H1 (cell line): ENCODE results near the gene R3HDM4. TPM values are rescaled to one million over a fixed set of nuclear protein-coding genes. Genes with fewer than 3 reads are reported as not detected.

Source experiments
- CTCF ChIA-PET: fragments of 300-600 bp; sonication (Branson Sonifier 250); formaldehyde crosslinking; loops from one replicate; lab custom pipeline; 2021; ENCODE audit not compliant: partially characterized antibody; lab: Charles Lee
- POLR2A ChIA-PET: fragments of 300-600 bp; sonication (Branson Sonifier 250); formaldehyde crosslinking; loops from one replicate; lab custom pipeline; 2021; ENCODE audit warnings: inconsistent platforms; ENCODE audit not compliant: partially characterized antibody; lab: Charles Lee
- DNase-seq, 2 experiments: peaks; one replicate each; pipeline versions ENCODE4 v3.0.0 to v3.0.0-alpha.2; 2010 to 2022; ENCODE audit warnings: low spot score in 2 of 2, low read depth in 1 of 2, mixed read lengths in 1 of 2
- FAIRE-seq: peaks from 2 replicates; lab custom pipeline; 2011; peaks lifted over from hg19 to GRCh38; lab: Jason Lieb, UNC
- H2AFZ ChIP-seq: 2 replicates; pipeline ENCODE4 v1.8.1; 2012; ENCODE audit warnings: low read length, inconsistent platforms
- H2AK5ac ChIP-seq: 2 replicates; pipeline ENCODE4 v1.6.1; 2013; ENCODE audit warnings: low read depth, low read length
- H2BK120ac ChIP-seq: replicated peaks from 2 replicates; pipeline ENCODE3; 2013; ENCODE audit warnings: low read depth, low read length, inconsistent platforms
- H2BK12ac ChIP-seq: 2 replicates; pipeline ENCODE4 v1.6.1; 2013; ENCODE audit warnings: low read depth, low read length
- H2BK15ac ChIP-seq: 2 replicates; pipeline ENCODE4 v1.6.1; 2013; ENCODE audit warnings: low read length
- H2BK20ac ChIP-seq: 2 replicates; pipeline ENCODE4 v1.6.1; 2013; ENCODE audit warnings: low read length
- H2BK5ac ChIP-seq: 2 replicates; pipeline ENCODE4 v1.6.1; 2013; ENCODE audit warnings: low read depth, low read length
- H3K14ac ChIP-seq: 2 replicates; pipeline ENCODE4 v1.6.1; 2013; ENCODE audit warnings: inconsistent platforms; ENCODE audit not compliant: insufficient read length
- H3K18ac ChIP-seq: 2 replicates; pipeline ENCODE4 v1.6.1; 2013; ENCODE audit warnings: low read length; ENCODE audit errors: extremely low read depth
- H3K23ac ChIP-seq: 2 replicates; pipeline ENCODE4 v1.6.1; 2013; ENCODE audit warnings: inconsistent platforms; ENCODE audit not compliant: insufficient read length
- H3K23me2 ChIP-seq: 2 replicates; pipeline ENCODE4 v1.6.1; 2013; ENCODE audit warnings: low read depth, low read length
- H3K27ac ChIP-seq: 2 replicates; pipeline ENCODE4 v1.6.1; 2011; ENCODE audit warnings: low read depth, low read length, inconsistent platforms
- H3K27me3 ChIP-seq, 4 experiments: replicated peaks in 1 of 4; 1 replicate in 1 of 4; 2 replicates in 3 of 4; pipeline versions ENCODE4 v1.6.1 to v1.8.1; 2011 to 2013; ENCODE audit warnings: low read length in 3 of 4, mild to moderate bottlenecking in 3 of 4, inconsistent platforms in 2 of 4, mixed read lengths in 2 of 4, moderate library complexity in 1 of 4; ENCODE audit not compliant: control insufficient read depth in 3 of 4, insufficient read depth in 3 of 4; ENCODE audit errors: extremely low read depth in 1 of 4
- H3K36me3 ChIP-seq, 4 experiments: 2 replicates each; pipeline versions ENCODE4 v1.6.1 to v1.8.1; 2011 to 2013; ENCODE audit warnings: mild to moderate bottlenecking in 4 of 4, low read length in 3 of 4, moderate library complexity in 2 of 4, control low read depth in 1 of 4, inconsistent platforms in 1 of 4; ENCODE audit not compliant: insufficient read depth in 4 of 4, control insufficient read depth in 2 of 4
- H3K4ac ChIP-seq: replicated peaks from 2 replicates; pipeline ENCODE3; 2013; ENCODE audit warnings: low read length, low read depth, mixed read lengths, inconsistent platforms; ENCODE audit not compliant: insufficient read length
- H3K4me1 ChIP-seq, 4 experiments: replicated peaks in 1 of 4; 1 replicate in 1 of 4; 2 replicates in 3 of 4; pipeline versions ENCODE4 v1.6.1 to v1.8.1; 2011 to 2013; ENCODE audit warnings: low read length in 3 of 4, inconsistent platforms in 2 of 4, mixed read lengths in 1 of 4; ENCODE audit not compliant: insufficient read depth in 4 of 4, control insufficient read depth in 3 of 4
- H3K4me2 ChIP-seq, 2 experiments: 2 replicates each; pipeline versions ENCODE4 v1.6.1 to v1.8.1; 2011 to 2013; ENCODE audit warnings: low read depth in 2 of 2, low read length in 2 of 2, control low read depth in 1 of 2, inconsistent platforms in 1 of 2, mild to moderate bottlenecking in 1 of 2; ENCODE audit not compliant: insufficient read depth in 1 of 2
- H3K4me3 ChIP-seq, 4 experiments: fragments of 200-600, 300-600 bp in 1 of 4; sonication (generic), shearing (Covaris generic), sonication (Bioruptor Twin) in 1 of 4; 2 replicates each; pipeline versions ENCODE4 v1.5.1 to v1.8.1; 2011 to 2016; ENCODE audit warnings: low read length in 4 of 4, low read depth in 3 of 4, control low read depth in 2 of 4, inconsistent platforms in 2 of 4, mild to moderate bottlenecking in 2 of 4, mixed read lengths in 1 of 4, moderate library complexity in 1 of 4; ENCODE audit not compliant: insufficient read depth in 2 of 4; ENCODE audit errors: extremely low read depth in 1 of 4
- H3K56ac ChIP-seq: replicated peaks from 2 replicates; pipeline ENCODE3; 2013; ENCODE audit warnings: low read depth, mild to moderate bottlenecking, mixed read lengths, low read length, inconsistent platforms; ENCODE audit not compliant: insufficient read length
- H3K79me1 ChIP-seq: 2 replicates; pipeline ENCODE4 v1.6.1; 2013; ENCODE audit warnings: low read depth, low read length, control low read depth
- H3K79me2 ChIP-seq, 2 experiments: 2 replicates each; pipeline versions ENCODE4 v1.6.1 to v1.8.1; 2012 to 2013; ENCODE audit warnings: low read length in 2 of 2, mild to moderate bottlenecking in 2 of 2, inconsistent platforms in 1 of 2; ENCODE audit not compliant: insufficient read depth in 2 of 2, control insufficient read depth in 1 of 2
- H3K9ac ChIP-seq, 4 experiments: replicated peaks in 1 of 4; 1 replicate in 1 of 4; 2 replicates in 3 of 4; pipeline versions ENCODE4 v1.6.1 to v1.8.1; 2011 to 2013; ENCODE audit warnings: low read depth in 3 of 4, low read length in 3 of 4, control low read depth in 2 of 4, mild to moderate bottlenecking in 2 of 4, moderate library complexity in 2 of 4, inconsistent platforms in 1 of 4; ENCODE audit errors: extremely low read depth in 1 of 4
- H3K9me3 ChIP-seq, 2 experiments: 2 replicates each; pipeline versions ENCODE4 v1.6.1 to v1.8.1; 2012 to 2013; ENCODE audit warnings: mild to moderate bottlenecking in 2 of 2, moderate library complexity in 2 of 2, control low read depth in 1 of 2, inconsistent platforms in 1 of 2, low read depth in 1 of 2, low read length in 1 of 2, mixed read lengths in 1 of 2; ENCODE audit not compliant: insufficient read depth in 2 of 2
- H4K20me1 ChIP-seq, 2 experiments: replicated peaks in 1 of 2; 2 replicates each; pipeline versions ENCODE3 to v1.8.1; 2011 to 2013; ENCODE audit warnings: inconsistent platforms in 2 of 2, low read length in 2 of 2, mild to moderate bottlenecking in 1 of 2; ENCODE audit not compliant: insufficient read depth in 2 of 2, control insufficient read depth in 1 of 2
- H4K5ac ChIP-seq: 2 replicates; pipeline ENCODE4 v1.6.1; 2013; ENCODE audit warnings: low read length, low read depth, mixed read lengths, inconsistent platforms; ENCODE audit not compliant: insufficient read length
- H4K8ac ChIP-seq: 2 replicates; pipeline ENCODE4 v1.8.0; 2013; ENCODE audit warnings: mild to moderate bottlenecking, moderate library complexity, low read length, inconsistent platforms; ENCODE audit not compliant: insufficient read depth; ENCODE audit errors: extremely low read depth
- H4K91ac ChIP-seq: replicated peaks from 2 replicates; pipeline ENCODE3; 2013; ENCODE audit warnings: low read length, mixed read lengths, inconsistent platforms; ENCODE audit not compliant: insufficient read length
- CEBPB ChIP-seq: IDR thresholded peaks from 2 replicates; pipeline ENCODE4 v1.6.1; 2012; ENCODE audit warnings: low read depth, low read length
- HDAC2 ChIP-seq, 2 experiments: fragments of 300-600 bp in 1 of 2; sonication (generic) in 1 of 2; IDR thresholded peaks; 2 replicates each; pipeline ENCODE4 v1.6.1; 2011 to 2012; ENCODE audit warnings: low read depth in 2 of 2, low read length in 2 of 2, mild to moderate bottlenecking in 2 of 2, moderate library complexity in 2 of 2, borderline replicate concordance in 1 of 2, inconsistent platforms in 1 of 2
- JUN ChIP-seq: IDR thresholded peaks from 2 replicates; pipeline ENCODE4 v1.6.1; 2011; ENCODE audit warnings: low read depth, mild to moderate bottlenecking, improper control_type of control experiment, low read length
- TEAD4 ChIP-seq: IDR thresholded peaks from 2 replicates; pipeline ENCODE4 v1.6.1; 2012; ENCODE audit warnings: low read depth, low read length, inconsistent platforms, mixed read lengths
- WGBS, 2 experiments: shearing (Covaris generic) in 1 of 2; methylation state at CpG; one replicate each; pipeline versions ENCODE4 v1.1.6 to v1.1.7; 2013 to 2015; ENCODE audit warnings: low lambda C conversion rate in 2 of 2, mixed read lengths in 2 of 2, inconsistent platforms in 1 of 2, low coverage in 1 of 2, missing lambda C conversion rate in 1 of 2; ENCODE audit not compliant: insufficient replicate concordance in 2 of 2, insufficient coverage in 1 of 2, insufficient read length in 1 of 2; ENCODE audit errors: extremely low coverage in 1 of 2, missing lambda C conversion rate in 1 of 2; 5-methylcytosine and 5-hydroxymethylcytosine counted together
- polyA plus RNA-seq, 7 experiments: library from polyadenylated mRNA; depleted of rRNA in 3 of 7; stranded (reverse) in 5 of 7; unstranded in 2 of 7; fragments of >200 nt in 5 of 7; fragments of 200-250 nt in 2 of 7; gene quantifications; 1 replicate in 5 of 7; 2 replicates in 1 of 7; 4 replicates in 1 of 7; pipeline versions ENCODE4 v1.2.1 to v1.2.3, GENCODE V29; 2011 to 2013; ENCODE audit warnings: missing spikeins in 2 of 7, mixed read lengths in 2 of 7
- total RNA-seq: library from RNA; stranded (reverse); fragmentation: NEBNext Ultra II Directional; extraction: Animal tissue kit (Norgen Biotek cat#: 25700); gene quantifications from 2 replicates; pipeline ENCODE4 v1.2.1, GENCODE V29; 2021

R3HDM4 gene
- total and polyA plus RNA-seq, 2 of the 8 experiments (the other 6 are each of a cell fraction or from before 2014, with no cell fraction given): 76.8 to 102 TPM

GRCh38 chr19:942133-942645 lies 29.2 kb upstream of the R3HDM4 start:
- peaks cover 22% of the 10 kb centered on the region for H3K79me1 ChIP-seq
- H3K27me3 ChIP-seq: no peaks in the 10 kb centered on the region
- 92% methylated on average over 28 of the region's 32 CpGs; no CpG with 5 or more reads in 1 of the 2 experiments for WGBS, 2 experiments
- H3K23ac ChIP-seq: no peak overlapping the region
- no peaks in the 10 kb centered on the region for H3K4me1 ChIP-seq
- H2BK120ac ChIP-seq: no peak overlapping the region
- H4K20me1 ChIP-seq: peaks cover 4 to 41% of the 10 kb centered on the region in 2 experiments
- H2BK12ac ChIP-seq: no peak overlapping the region
- H4K8ac ChIP-seq: no peak overlapping the region
- CTCF ChIA-PET: interaction anchor here (0.8 to 1.5 kb wide), 4 partner anchors 8 to 201 kb away, joined by 3 read pairs; no protein-coding TSS in a partner anchor
- H2BK5ac ChIP-seq: no peak overlapping the region
- H2BK20ac ChIP-seq: no peak overlapping the region
- no peak overlapping the region for H2AFZ ChIP-seq
- H3K4ac ChIP-seq: no peak overlapping the region
- H3K14ac ChIP-seq: no peak overlapping the region
- no peak overlapping the region for H3K18ac ChIP-seq
- TF ChIP-seq CEBPB: no peak
- no peak for TF ChIP-seq TEAD4
- TF ChIP-seq HDAC2 (IDR thresholded peaks at IDR 0.05; ENCODE audit: borderline replicate concordance in 1 of 2, low read depth in 2 of 2, low read length in 2 of 2): no peak
- TF ChIP-seq JUN: no peak
- H3K79me2 ChIP-seq: peaks cover 5 to 49% of the 10 kb centered on the region in 2 experiments
- FAIRE-seq: no peak
- no peak overlapping the region for H2BK15ac ChIP-seq
- no peak overlapping the region for H4K91ac ChIP-seq
- H3K27ac ChIP-seq: no peak overlapping the region
- DNase-seq: no peak
- H3K4me2 ChIP-seq: no peak overlapping the region
- POLR2A ChIA-PET: no interaction called here
- H3K23me2 ChIP-seq: no peaks in the 10 kb centered on the region
- no peak overlapping the region for H3K4me3 ChIP-seq
- no peak overlapping the region for H3K9ac ChIP-seq
- H3K9me3 ChIP-seq: no peaks in the 10 kb centered on the region
- H4K5ac ChIP-seq: no peak overlapping the region
- peaks cover 2 to 9% (median 3%) of the 10 kb centered on the region in 4 experiments; a peak in 7 of 8 replicates for H3K36me3 ChIP-seq
- H2AK5ac ChIP-seq: no peak overlapping the region
- H3K56ac ChIP-seq: no peak overlapping the region
